GM21390 (cell line): ENCODE data around the gene CUZD1.

Source experiments
- ATAC-seq: cut with Tn5 transposase; IDR thresholded peaks from one replicate; pipeline ENCODE4 v1.9.1; 2021; ENCODE audit not compliant: unreplicated experiment

Gene CUZD1

DNA sequence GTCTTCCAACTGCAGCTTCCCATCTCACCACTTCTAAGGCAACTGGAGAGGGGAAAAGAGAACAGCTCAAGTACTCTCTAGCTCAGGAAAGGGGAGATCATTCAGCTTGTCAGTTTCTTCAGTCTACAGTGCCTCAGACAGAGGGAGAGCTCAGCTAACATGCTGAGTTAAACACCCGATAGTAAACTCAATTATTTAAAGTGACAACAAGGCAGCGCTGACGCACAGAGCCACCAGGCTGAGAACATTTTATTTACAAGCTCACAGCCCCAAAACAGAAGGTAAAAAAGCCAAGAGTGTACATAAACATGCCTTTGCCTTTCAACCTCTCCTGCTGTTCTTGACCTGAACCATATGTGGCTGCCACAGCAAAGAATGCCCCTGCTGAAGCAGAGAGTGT, 10.1 kb upstream of the CUZD1 start:
- ATAC-seq, result no peak

DNA sequence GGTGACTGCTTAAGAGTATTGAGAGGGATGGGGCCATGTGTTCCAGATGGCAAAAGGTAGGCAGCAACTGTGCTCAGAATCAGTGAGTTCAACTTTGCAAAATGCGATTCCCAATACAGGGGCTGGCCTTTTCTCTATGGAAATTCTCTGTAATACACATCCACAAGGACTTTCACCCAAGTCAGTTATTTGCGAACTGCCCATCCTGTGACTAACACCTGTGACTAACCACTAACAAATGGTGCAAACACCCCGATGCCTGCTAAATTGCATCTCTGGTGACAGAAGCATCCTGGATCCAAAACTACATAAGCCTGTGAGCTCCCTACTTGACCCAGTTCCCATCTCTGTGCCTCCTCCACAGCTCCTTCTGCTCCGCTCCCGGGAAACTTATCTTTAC, 9.0 kb upstream of the CUZD1 start:
- no peak for ATAC-seq

GRCh38 chr10:122853665-122854313, 8.1 kb upstream of the CUZD1 start:
- ATAC-seq, result no peak

DNA sequence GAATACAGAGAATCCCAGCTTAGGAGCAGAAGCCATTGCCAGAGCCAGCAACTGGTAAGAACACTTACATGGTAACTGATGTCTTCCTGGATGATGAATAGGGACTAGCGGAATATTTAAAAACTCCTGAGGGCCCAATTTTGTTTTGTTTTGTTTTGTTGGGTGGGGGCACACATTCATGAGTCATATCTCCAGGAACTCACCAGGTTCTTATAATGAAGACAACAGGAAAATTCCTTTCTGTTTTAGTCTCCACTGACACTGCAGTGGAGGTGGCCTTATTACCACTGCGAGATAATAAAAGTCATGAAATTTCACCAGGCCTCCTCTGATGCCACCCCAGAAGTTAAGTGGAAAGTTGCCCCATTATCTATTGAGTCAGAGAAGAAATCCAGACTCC, 6.6 kb upstream of the CUZD1 start:
- ATAC-seq, result no peak

- no peak for ATAC-seq
Observed at GRCh38 chr10:122850705-122851640, 5.3 kb upstream of the CUZD1 start.

GRCh38 chr10:122849900-122850605, 4.4 kb upstream of the CUZD1 start:
- no peak for ATAC-seq

DNA sequence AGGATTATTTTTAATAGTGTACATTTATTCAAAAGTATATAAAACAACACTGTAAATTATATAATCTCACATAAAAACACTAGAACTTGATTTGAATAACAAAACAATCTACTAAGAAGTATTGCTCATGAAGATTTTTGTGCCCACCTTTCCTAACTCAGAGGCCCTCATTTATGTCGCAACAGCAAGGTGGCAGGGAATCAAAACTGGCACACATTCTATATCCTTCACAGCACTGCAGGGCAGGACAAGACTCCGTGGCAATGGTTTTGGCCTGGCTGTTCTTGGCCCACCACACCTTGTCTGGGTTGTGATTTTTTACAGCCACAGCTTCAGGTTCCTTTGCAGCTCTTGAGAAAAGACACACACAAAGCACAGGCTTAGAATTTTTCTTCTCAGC, 3.4 kb upstream of the CUZD1 start:
- ATAC-seq, result no peak

DNA sequence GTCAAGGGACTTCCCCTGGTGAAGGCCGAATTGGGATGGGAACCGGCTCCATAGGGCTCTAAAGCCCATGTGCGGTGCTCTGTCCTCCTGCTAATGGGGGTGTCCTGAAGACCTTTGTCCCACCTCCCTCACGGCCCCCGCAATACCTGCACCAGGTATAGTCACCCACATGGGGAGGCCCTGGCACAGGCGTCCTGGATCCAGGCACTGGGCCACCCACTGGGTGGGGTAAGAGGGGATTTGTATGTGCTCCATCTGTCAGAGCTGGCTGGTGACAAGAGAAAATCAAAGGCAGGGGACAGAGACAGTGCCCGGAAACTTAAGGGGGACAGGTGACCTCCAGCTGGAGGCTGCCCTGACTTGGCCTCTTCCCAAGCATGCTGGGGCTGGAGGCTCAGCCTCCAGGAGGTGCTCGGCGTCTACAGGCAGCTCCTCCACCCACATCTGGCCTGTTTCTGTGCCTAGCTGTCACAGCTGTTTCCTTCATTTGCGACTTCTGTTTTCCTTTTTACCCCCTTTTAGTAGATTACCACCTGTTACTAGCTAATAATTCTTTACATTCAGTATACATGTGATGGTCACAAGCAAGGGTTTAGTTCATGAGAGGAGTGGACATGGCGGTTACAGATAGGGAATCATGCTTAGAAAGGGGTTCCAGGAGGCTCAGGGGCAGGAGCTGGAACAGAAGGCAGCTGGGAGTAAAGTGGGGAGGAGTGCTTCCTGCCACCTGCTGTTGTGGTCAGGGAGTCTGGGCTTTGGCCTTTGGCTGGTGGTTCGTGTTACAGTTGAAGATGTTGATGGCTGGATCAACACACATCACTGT, 2.3 kb upstream of the CUZD1 start:
- ATAC-seq, result no peak

DNA sequence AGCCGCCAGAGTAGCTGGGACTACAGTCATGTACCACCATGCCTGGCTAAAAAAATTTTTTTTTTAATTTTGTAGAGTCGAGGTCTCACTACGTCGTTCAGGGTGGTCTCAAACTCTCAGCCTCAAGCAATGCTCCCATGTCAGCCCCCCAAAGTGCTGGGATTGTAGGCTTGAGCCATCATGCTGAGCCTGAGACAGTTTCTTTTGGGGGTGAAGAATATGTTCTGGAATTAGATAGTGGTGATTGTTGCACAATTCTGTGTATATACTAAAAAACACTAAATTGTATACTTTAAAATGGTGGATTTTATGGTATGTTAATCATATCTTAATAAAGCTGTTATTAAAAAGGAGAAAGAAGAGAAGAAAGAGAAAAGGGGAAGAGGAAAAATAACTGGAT, 1.5 kb downstream of the CUZD1 start:
- no peak for ATAC-seq

GRCh38 chr10:122841569-122841968, 4.1 kb downstream of the CUZD1 start:
- no peak for ATAC-seq

GRCh38 chr10:122839505-122839904, 6.2 kb downstream of the CUZD1 start:
- ATAC-seq, result no peak

- ATAC-seq, result no peak
Observed at GRCh38 chr10:122838880-122839279, 6.8 kb downstream of the CUZD1 start.

DNA sequence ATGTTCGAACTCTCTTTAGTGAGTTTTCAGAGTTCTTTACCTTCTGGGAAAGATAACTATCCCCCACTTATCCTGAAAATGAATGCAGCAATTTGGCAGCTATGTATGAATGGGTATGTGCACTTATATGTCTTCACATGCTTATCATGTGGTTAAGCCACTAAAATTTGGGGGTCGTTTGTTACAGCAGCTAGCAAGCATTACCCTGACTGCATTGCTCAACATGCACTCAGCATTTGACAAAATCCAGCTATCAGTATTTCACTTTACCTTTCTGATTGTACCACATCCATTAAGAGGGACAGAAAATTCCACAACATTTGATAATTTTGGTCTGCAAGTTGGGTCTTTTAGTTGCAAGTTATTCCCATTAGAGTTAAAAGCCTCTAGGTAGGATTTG, 9.7 kb downstream of the CUZD1 start:
- ATAC-seq, result no peak

GRCh38 chr10:122830965-122831353, 14.7 kb downstream of the CUZD1 start:
- ATAC-seq, result no peak

GRCh38 chr10:122830273-122830964, 15.2 kb downstream of the CUZD1 start:
- no peak for ATAC-seq

DNA sequence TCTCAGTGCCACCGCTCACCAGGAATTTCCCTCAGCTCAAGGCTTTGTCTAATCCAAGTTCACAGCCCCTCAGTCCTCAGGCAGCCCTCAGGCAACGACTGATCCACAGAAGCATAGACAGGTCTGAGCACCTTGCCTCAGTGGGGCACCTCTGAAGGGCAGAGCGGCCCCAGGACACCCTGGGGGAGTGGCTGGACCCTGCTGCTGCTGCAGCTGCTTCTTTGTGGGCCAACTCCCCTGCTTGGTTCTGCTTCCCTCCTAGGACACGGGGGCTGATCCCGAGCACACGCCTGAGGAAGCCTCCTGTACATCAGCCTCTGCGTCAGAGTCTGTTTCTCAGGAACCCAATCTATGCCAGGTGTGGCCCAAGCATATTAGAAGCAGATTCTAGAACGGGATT, 16.2 kb downstream of the CUZD1 start:
- ATAC-seq, result no peak

GRCh38 chr10:122828716-122829255, 16.9 kb downstream of the CUZD1 start:
- ATAC-seq, result no peak

- ATAC-seq, result no peak
Observed at GRCh38 chr10:122827302-122827701, 18.4 kb downstream of the CUZD1 start.

GRCh38 chr10:122822973-122823690, 22.5 kb downstream of the CUZD1 start:
- ATAC-seq, result no peak
